GM23338 (cell line): ENCODE data around the gene RPS15.

Source experiments
- CREB1 ChIP-seq: fragments of 250-450 bp; sonication (Bioruptor Pico); IDR thresholded peaks from 2 replicates; pipeline ENCODE4 v1.5.0; 2020; ENCODE audit warnings: low read depth, mild to moderate bottlenecking, moderate library complexity
- CTCF ChIP-seq, 2 experiments: fragments of 200-600 bp in 1 of 2; sonication (generic) in 1 of 2; conservative IDR thresholded peaks; 2 replicates each; pipeline versions ENCODE4 v1.5.1 to v1.6.1; 2016 to 2017; ENCODE audit warnings: antibody characterized with exemption in 2 of 2, low read depth in 2 of 2, mild to moderate bottlenecking in 2 of 2, moderate library complexity in 1 of 2
- EZH2 ChIP-seq: fragments of 200-600 bp; sonication (generic); IDR thresholded peaks from one replicate; pipeline ENCODE4 v1.8.0; 2017; ENCODE audit warnings: antibody characterized with exemption, mild to moderate bottlenecking, low read depth; ENCODE audit not compliant: unreplicated experiment
- EZH2phosphoT487 ChIP-seq: fragments of 200-600 bp; sonication (generic); IDR thresholded peaks from one replicate; pipeline ENCODE4 v1.8.1; 2018; ENCODE audit warnings: antibody characterized with exemption; ENCODE audit not compliant: unreplicated experiment
- JUNB ChIP-seq: IDR thresholded peaks from one replicate; pipeline ENCODE4 v1.6.1; 2016; ENCODE audit warnings: antibody characterized with exemption; ENCODE audit not compliant: unreplicated experiment
- NANOG ChIP-seq: IDR thresholded peaks from 2 replicates; pipeline ENCODE4 v1.6.1; 2016; ENCODE audit warnings: antibody characterized with exemption, borderline replicate concordance
- POLR2AphosphoS5 ChIP-seq: IDR thresholded peaks from 2 replicates; pipeline ENCODE4 v1.6.1; 2016; ENCODE audit warnings: antibody characterized with exemption, low read depth
- REST ChIP-seq: IDR thresholded peaks from one replicate; pipeline ENCODE4 v1.6.1; 2018; ENCODE audit warnings: antibody characterized with exemption; ENCODE audit not compliant: unreplicated experiment
- STAT1 ChIP-seq: IDR thresholded peaks from one replicate; pipeline ENCODE4 v1.6.1; 2016; ENCODE audit warnings: antibody characterized with exemption; ENCODE audit not compliant: unreplicated experiment
- ZNF114 ChIP-seq: fragments of 250-450 bp; sonication (Bioruptor Pico); IDR thresholded peaks from 2 replicates; pipeline ENCODE4 v1.5.0; 2020; ENCODE audit warnings: mild to moderate bottlenecking, moderate library complexity
- ZNF462 ChIP-seq: fragments of 250-450 bp; sonication (Bioruptor Pico); IDR thresholded peaks from 2 replicates; pipeline ENCODE4 v1.5.0; 2020; ENCODE audit warnings: mild to moderate bottlenecking, moderate library complexity

- TF ChIP-seq CTCF (conservative IDR thresholded peaks at IDR 0.05; ENCODE audit: low read depth in 2 of 2) = no peak
- no peak for TF ChIP-seq ZNF462
- TF ChIP-seq EZH2phosphoT487 = no peak
- TF ChIP-seq POLR2AphosphoS5 = no peak
- no peak for TF ChIP-seq EZH2
- TF ChIP-seq ZNF114 = no peak
- no peak for TF ChIP-seq NANOG
- no peak for TF ChIP-seq CREB1
- no peak for TF ChIP-seq REST
- no peak for TF ChIP-seq STAT1
- TF ChIP-seq JUNB = no peak
These were observed 48.8 kb downstream of the RPS15 start for GRCh38 chr19:1486720-1487575.
